CD4-positive, alpha-beta memory T cell (primary cell): ENCODE data around the gene KCNIP1. TPM values are rescaled to one million over a fixed set of nuclear protein-coding genes. Genes with fewer than 3 reads are reported as not detected.

Source experiments
- CTCF ChIA-PET: fragments of 350-600 bp; sonication (Branson Sonifier 250); formaldehyde crosslinking; loops from one replicate; lab custom pipeline; 2021; ENCODE audit warnings: inconsistent platforms; ENCODE audit not compliant: partially characterized antibody; lab: Charles Lee
- POLR2A ChIA-PET: fragments of 350-600 bp; sonication (Branson Sonifier 250); formaldehyde crosslinking; loops from one replicate; lab custom pipeline; 2021; ENCODE audit not compliant: partially characterized antibody; lab: Charles Lee
- DNase-seq, 5 donors: peaks; one replicate each; pipeline versions ENCODE4 v3.0.0 to v3.0.0-alpha.2; 2020 to 2022; ENCODE audit warnings: mixed read lengths in 1 of 5
- H3K27ac ChIP-seq: one replicate; pipeline ENCODE4 v1.7.0; 2013; ENCODE audit warnings: low read depth, low read length
- H3K27me3 ChIP-seq: 2 replicates; pipeline ENCODE4 v1.7.0; 2013; ENCODE audit warnings: mild to moderate bottlenecking, low read length, moderate library complexity; ENCODE audit not compliant: insufficient read depth
- H3K36me3 ChIP-seq: 2 replicates; pipeline ENCODE4 v1.7.0; 2013; ENCODE audit warnings: mild to moderate bottlenecking, low read length, moderate library complexity; ENCODE audit not compliant: insufficient read depth
- H3K4me1 ChIP-seq: 2 replicates; pipeline ENCODE4 v1.7.0; 2013; ENCODE audit warnings: mild to moderate bottlenecking, low read length, moderate library complexity; ENCODE audit not compliant: insufficient read depth
- H3K4me3 ChIP-seq, 2 donors: one replicate each; pipeline ENCODE4 v1.7.0; 2013; ENCODE audit warnings: low read length in 2 of 2, mild to moderate bottlenecking in 1 of 2
- H3K9me3 ChIP-seq, 2 donors: one replicate each; pipeline ENCODE4 v1.7.0; 2013; ENCODE audit warnings: low read length in 2 of 2, control low read depth in 1 of 2; ENCODE audit not compliant: control insufficient read depth in 1 of 2
- H3K27ac Mint-ChIP-seq, 7 donors: one replicate each; pipeline ENCODE4 v1.8.0; 2020 to 2021; ENCODE audit warnings: mixed read lengths in 7 of 7, mild to moderate bottlenecking in 6 of 7, inconsistent platforms in 3 of 7, moderate library complexity in 3 of 7
- H3K27me3 Mint-ChIP-seq, 2 donors: one replicate each; pipeline ENCODE4 v1.8.0; 2020 to 2021; ENCODE audit warnings: mixed read lengths in 2 of 2
- H3K36me3 Mint-ChIP-seq, 2 donors: one replicate each; pipeline ENCODE4 v1.8.0; 2020 to 2021; ENCODE audit warnings: mixed read lengths in 2 of 2, inconsistent platforms in 1 of 2, mild to moderate bottlenecking in 1 of 2
- H3K4me1 Mint-ChIP-seq, 4 donors: one replicate each; pipeline ENCODE4 v1.8.0; 2020 to 2021; ENCODE audit warnings: mixed read lengths in 4 of 4, mild to moderate bottlenecking in 1 of 4
- H3K4me3 Mint-ChIP-seq, 8 donors: one replicate each; pipeline ENCODE4 v1.8.0; 2020 to 2021; ENCODE audit warnings: mixed read lengths in 8 of 8, mild to moderate bottlenecking in 7 of 8, moderate library complexity in 6 of 8, inconsistent platforms in 3 of 8
- H3K9me3 Mint-ChIP-seq, 8 donors: one replicate each; pipeline ENCODE4 v1.8.0; 2020 to 2021; ENCODE audit warnings: mixed read lengths in 8 of 8, mild to moderate bottlenecking in 5 of 8, inconsistent platforms in 3 of 8, moderate library complexity in 1 of 8
- intact Hi-C: fragments of 100-400 bp; cut with micrococcal nuclease; formaldehyde crosslinking; loops from one replicate; pipeline ENCODE4 v1.15.1; 2023
- polyA plus RNA-seq, 2 donors: library from polyadenylated mRNA; unstranded; fragments of 300-500 nt; fragmentation: Illumina TruSeq; gene quantifications; one replicate each; pipeline ENCODE4 v1.2.3, GENCODE V29; 2021
- total RNA-seq, 2 experiments: library from RNA; stranded (reverse); gene quantifications; one replicate each; pipeline ENCODE4 v1.2.3, GENCODE V29; 2021

The KCNIP1 gene
- total and polyA plus RNA-seq, 4 experiments from 2014 or later: not detected

- CTCF ChIA-PET: no interaction called here
- Mint-ChIP-seq H3K9me3 (peaks cover 0 to 2% (median 0%) of the 10 kb centered on the region in 8 donors), H3K27ac (no peak overlapping the region), H3K27me3 (peaks cover 0 to 1% of the 10 kb centered on the region in 2 donors), H3K36me3 (no peaks in the 10 kb centered on the region), H3K4me1 (no peaks in the 10 kb centered on the region), H3K4me3 (no peak overlapping the region)
- Histone ChIP-seq H3K27me3 (no peaks in the 10 kb centered on the region), H3K4me1 (no peaks in the 10 kb centered on the region), H3K36me3 (no peaks in the 10 kb centered on the region), H3K9me3 (no peaks in the 10 kb centered on the region), H3K27ac (no peak overlapping the region), H3K4me3 (no peak overlapping the region)
- DNase-seq: no peak
- intact Hi-C loops: no loop called here
- POLR2A ChIA-PET: no interaction called here
Observed at GRCh38 chr5:170782438-170782837, 278.6 kb downstream of the KCNIP1 start.

DNA sequence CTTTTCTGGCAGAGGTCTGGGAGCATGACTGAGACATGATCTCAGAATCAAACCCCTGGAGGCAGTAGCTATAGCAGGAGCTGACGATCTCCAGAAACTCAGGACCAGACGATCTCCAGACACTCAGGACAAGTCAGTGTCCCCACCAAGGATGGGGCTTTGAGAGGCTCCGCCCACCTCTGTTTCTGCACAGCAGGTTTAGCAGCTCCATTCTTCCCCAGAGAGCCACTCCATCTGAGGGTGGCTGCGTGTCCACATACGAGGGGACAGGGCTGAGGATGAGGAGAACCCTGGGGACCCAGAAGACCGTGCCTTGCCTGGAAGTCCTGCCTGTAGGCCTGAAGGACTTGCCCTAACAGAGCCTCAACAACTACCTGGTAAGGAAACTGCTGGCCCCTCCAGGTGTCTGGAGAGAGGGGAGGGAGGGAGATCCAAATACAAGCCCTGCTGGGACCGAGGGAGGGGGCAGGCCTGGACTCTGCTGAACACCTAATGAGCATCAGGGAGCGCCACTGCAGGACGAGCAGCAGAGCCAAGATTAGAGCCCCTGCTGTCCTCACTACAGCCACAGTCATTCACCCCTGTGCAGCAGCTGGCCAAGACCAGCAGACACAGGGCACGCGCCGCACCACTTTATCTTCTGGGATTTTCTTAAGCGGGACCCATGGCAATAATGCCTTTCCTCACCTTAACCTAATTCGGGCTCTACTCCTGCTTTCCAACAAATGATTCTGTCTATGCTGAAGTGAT is 279.9 kb downstream of the KCNIP1 start, which contains the start of gene GABRP:
Gene GABRP (plus strand): TSS at position 228 of the 750 bp plus-strand sequence. CDS start 4,891 bp downstream, outside the sequence.
- H3K27ac Mint-ChIP-seq: no peak within 1 kb of the TSS

DNA sequence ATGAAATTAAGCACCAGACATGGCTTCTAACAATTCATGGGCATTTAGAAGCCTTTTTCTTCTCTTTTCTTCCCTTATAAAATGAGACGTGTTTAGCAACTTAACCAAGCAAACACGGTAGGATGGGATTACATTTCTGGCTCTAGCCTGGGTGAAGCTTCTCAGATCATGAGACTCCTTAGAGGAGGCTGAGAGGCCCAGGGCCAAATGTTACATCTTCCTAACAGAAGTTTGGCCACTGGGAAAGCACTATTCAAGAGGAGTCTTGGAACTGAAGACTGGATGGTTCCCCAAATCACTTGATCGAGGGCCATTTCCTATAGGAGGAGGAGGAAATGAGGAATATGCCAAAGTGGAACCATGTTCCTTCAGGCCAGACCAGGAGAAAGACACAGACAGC is 281.6 kb downstream of the KCNIP1 start:
- no peak overlapping the region for H3K27ac Mint-ChIP-seq
- no peaks in the 10 kb centered on the region for H3K36me3 Mint-ChIP-seq
- peaks cover 0 to 2% (median 0%) of the 10 kb centered on the region in 8 donors for H3K9me3 Mint-ChIP-seq
- ChIA-PET CTCF (no interaction called here), POLR2A (no interaction called here)
- no peak overlapping the region for H3K4me3 Mint-ChIP-seq
- Histone ChIP-seq H3K4me3 (no peak overlapping the region), H3K36me3 (no peaks in the 10 kb centered on the region), H3K27me3 (no peaks in the 10 kb centered on the region), H3K4me1 (no peaks in the 10 kb centered on the region), H3K9me3 (no peaks in the 10 kb centered on the region), H3K27ac (no peak overlapping the region)
- intact Hi-C loops: no loop called here
- no peaks in the 10 kb centered on the region for H3K4me1 Mint-ChIP-seq
- no peak for DNase-seq
- H3K27me3 Mint-ChIP-seq: peaks cover 0 to 1% of the 10 kb centered on the region in 2 donors

More for the DNA sequence above, 279.9 kb downstream of the KCNIP1 start, which contains the start of gene GABRP:
- no peaks in the 10 kb centered on the region for H3K4me1 ChIP-seq
- no peaks in the 10 kb centered on the region for H3K27me3 ChIP-seq
- ChIA-PET CTCF (no interaction called here), POLR2A (no interaction called here)
- H3K36me3 ChIP-seq: no peaks in the 10 kb centered on the region
- Mint-ChIP-seq H3K27me3 (peaks cover 0 to 1% of the 10 kb centered on the region in 2 donors), H3K9me3 (peaks cover 0 to 2% (median 0%) of the 10 kb centered on the region in 8 donors), H3K36me3 (no peaks in the 10 kb centered on the region), H3K4me3 (no peak within 1 kb of the TSS), H3K4me1 (no peaks in the 10 kb centered on the region)
- DNase-seq: no peak
- no peak within 1 kb of the TSS for H3K27ac ChIP-seq
- no peak within 1 kb of the TSS for H3K4me3 ChIP-seq
- H3K9me3 ChIP-seq: no peaks in the 10 kb centered on the region
- intact Hi-C loops: no loop called here

Other genes with a start within 250 kb of the KCNIP1 start
- gene LCP2, start 206.2 kb upstream of the KCNIP1 start, total RNA-seq: 100 to 1,000 TPM; 291 to 318 TPM
- 100 to 1,000 TPM; 117 to 259 TPM for gene LCP2, start 206.2 kb upstream of the KCNIP1 start, polyA plus RNA-seq
- gene KCNMB1, start 114.7 kb upstream of the KCNIP1 start, total RNA-seq: not detected
- gene KCNMB1, start 114.7 kb upstream of the KCNIP1 start, polyA plus RNA-seq: not detected